GF-D8 (cell line): ENCODE measurements around the gene GOLGA8M.
"Not testable (repeated sequence)": the region's sequence is repeated elsewhere in the genome, so short reads cannot be mapped to it uniquely, and the experiment has no call there.

ENCODE experiments used
- DNase-seq: peaks from one replicate; lab custom pipeline; 2025; lab: John Stamatoyannopoulos, UW

GOLGA8M gene

DNA sequence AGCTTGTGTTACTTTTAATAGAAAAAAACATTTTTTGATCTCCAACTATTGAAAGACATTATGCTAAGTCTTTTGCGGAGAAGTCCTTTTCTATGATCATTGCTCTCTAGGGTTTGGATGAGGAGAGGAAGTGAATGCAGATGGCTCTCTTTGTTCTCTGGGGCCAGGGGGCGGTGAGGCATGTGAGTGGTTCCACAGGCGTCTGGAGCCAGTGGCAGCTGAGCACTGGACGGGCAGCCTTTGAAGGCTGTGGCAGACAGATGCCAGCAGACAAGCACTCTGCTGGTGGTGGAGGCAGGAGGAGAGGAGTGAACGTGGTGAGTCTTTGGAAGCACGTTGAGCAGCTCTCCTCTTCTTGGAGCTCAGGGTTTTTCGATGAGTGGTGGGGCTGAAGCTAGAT lies 51.5 kb downstream of the GOLGA8M start:
- not testable (repeated sequence) for DNase-seq

DNA sequence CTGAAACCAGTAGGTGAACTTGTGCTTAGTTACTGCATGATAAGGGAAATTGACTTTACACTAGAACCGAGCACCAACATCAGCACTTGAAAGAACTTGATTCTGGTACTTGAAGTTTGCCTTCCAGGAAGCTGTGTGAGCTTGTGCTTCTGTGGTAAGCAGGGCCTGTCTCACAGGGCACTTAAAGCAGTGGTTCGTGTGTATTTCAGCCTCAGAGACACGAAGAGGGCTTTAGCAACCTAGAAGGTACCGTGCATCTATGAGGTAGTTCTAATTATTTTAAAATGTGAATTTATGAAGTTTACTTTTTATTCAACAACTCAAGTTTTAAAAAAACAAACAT lies 56.2 kb downstream of the GOLGA8M start:
- DNase-seq: not testable (repeated sequence)

DNA sequence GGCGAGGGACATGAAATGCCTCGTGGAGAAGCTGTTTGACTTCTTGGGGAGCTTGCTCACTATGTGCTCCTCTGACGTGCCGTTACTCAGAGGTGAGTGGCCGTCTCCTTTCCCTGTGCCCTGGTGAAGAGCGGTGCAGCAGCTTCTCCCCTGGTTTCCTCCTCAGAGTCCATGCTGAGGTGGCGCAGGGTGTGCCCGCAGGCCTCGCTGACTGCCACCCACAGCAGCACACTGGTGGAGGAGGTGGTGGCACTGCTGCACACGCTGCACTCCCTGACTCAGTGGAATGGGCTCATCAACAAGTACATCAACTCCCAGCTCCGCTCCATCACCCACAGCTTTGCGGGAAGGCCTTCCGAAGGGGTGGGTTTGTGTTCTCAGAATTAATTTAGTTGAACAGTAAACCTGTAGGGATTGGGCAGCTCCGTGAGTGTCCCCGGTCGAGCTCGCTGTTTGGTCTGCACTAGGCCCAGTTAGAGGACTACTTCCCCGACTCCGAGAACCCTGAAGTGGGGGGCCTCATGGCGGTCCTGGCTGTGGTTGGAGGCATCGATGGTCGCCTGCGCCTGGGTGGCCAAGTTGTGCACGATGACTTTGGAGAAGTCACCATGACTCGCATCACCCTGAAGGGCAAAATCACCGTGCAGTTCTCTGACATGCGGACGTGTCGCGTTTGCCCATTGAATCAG lies 56.7 kb downstream of the GOLGA8M start:
- not testable (repeated sequence) for DNase-seq

DNA sequence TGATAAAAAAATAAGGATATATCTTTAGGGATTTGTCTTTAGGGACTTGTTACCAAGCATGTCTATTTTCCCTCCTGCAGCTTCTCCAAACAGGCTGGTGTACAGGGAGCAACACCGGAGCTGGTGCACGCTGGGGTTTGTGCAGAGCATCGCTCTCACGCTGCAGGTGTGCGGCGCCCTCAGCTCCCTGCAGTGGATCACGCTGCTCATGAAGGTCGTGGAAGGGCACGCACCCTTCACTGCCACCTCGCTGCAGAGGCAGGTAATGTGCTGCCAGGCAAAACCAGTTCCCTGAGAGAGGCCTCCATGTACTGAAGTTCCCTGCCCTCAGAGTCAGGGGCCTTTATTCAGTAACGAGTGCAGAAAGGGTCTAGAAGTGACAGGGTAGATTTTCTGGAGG lies 58.0 kb downstream of the GOLGA8M start:
- not testable (repeated sequence) for DNase-seq

DNA sequence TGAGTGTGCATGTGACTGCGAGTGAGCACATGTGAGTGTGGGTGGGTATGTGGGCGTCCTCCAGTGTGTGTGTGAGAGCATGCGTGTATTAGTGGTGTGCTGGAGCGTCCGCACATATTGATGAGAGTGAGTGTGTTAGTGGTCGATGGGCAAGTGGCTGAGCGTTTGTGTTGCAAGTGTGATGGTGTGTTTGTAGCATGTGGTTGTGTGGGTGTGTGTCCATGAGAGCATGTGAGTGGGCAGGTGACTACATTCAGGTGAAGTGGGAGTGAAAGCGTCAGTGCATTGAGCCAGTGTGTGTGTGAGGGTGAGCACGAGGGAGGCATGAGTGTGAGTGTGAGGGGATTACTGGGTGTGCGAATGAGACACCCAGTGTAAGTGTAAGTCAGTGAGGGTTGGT lies 59.7 kb downstream of the GOLGA8M start:
- DNase-seq: not testable (repeated sequence)
